HUES6 (cell line): ENCODE measurements around the gene PLCXD1.

ENCODE experiments used
- H3K27ac ChIP-seq: 2 replicates; pipeline ENCODE4 v1.7.0; 2013; ENCODE audit warnings: low read depth, mild to moderate bottlenecking, low read length, inconsistent platforms
- H3K27me3 ChIP-seq: 2 replicates; pipeline ENCODE4 v1.6.1; 2013; ENCODE audit warnings: low read length; ENCODE audit not compliant: control insufficient read depth, insufficient read depth
- H3K36me3 ChIP-seq: 2 replicates; pipeline ENCODE4 v1.6.1; 2013; ENCODE audit warnings: low read length; ENCODE audit not compliant: control insufficient read depth, insufficient read depth
- H3K4me1 ChIP-seq: 2 replicates; pipeline ENCODE4 v1.6.1; 2013; ENCODE audit warnings: low read length; ENCODE audit not compliant: control insufficient read depth, insufficient read depth
- H3K4me3 ChIP-seq: 2 replicates; pipeline ENCODE4 v1.5.1; 2013; ENCODE audit warnings: low read depth, low read length
- H3K9ac ChIP-seq: one replicate; pipeline ENCODE4 v1.6.1; 2013; ENCODE audit warnings: mild to moderate bottlenecking, low read length
- H3K9me3 ChIP-seq: 2 replicates; pipeline ENCODE4 v1.6.1; 2013; ENCODE audit warnings: low read depth, low read length; ENCODE audit not compliant: control insufficient read depth, insufficient read depth

The PLCXD1 gene

GRCh38 chrX:340121-340520 is 58.9 kb downstream of the PLCXD1 start:
- Histone ChIP-seq H3K27me3 (no peaks in the 10 kb centered on the region), H3K4me1 (no peaks in the 10 kb centered on the region), H3K27ac (no peak overlapping the region), H3K36me3 (peaks cover 54% of the 10 kb centered on the region), H3K4me3 (no peak overlapping the region), H3K9ac (no peak overlapping the region), H3K9me3 (peaks cover 4% of the 10 kb centered on the region; the same call in 1 of the 2 replicates)

DNA sequence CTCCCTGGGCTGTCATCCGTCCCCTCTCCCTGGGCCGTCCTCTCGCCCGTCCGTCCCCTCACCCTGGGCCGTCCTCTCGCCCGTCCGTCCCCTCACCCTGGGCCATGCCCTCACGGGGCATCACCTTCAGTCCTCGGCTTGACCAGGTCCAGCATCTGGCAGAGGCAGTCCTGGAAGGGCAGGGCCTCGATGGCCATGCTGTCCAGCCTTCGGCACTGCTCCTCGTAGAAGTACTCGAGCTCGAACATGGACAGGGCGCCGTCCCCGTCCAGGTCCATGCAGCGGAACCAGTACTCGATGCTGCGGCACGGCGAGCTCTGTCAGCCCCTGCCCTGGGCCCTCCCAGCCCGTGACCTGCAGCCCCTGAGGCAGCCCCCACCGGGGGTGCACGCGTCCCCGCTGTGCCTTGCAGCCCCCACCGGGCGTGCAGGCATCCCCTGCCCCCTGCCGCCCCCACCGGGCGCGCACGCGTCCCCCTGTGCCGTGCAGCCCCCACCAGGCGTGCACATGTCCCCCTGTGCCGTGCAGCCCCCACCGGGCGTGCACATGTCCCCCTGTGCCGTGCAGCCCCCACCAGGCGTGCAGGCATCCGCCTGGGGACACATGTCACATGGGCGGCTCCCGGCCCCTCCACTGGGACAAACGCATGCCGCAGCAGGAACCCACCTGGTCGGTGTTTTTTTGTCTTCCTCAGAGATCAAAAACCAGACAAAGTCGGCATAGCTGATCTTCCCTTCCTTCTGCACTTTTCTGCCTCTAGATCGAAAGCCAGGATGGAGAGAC is 59.7 kb downstream of the PLCXD1 start:
- Histone ChIP-seq H3K9ac (no peak overlapping the region), H3K4me1 (no peaks in the 10 kb centered on the region), H3K36me3 (peaks cover 53% of the 10 kb centered on the region), H3K27me3 (no peaks in the 10 kb centered on the region), H3K27ac (no peak overlapping the region), H3K4me3 (no peak overlapping the region), H3K9me3 (peaks cover 4% of the 10 kb centered on the region; the same call in 1 of the 2 replicates)

GRCh38 chrX:341541-342101 is 60.4 kb downstream of the PLCXD1 start:
- Histone ChIP-seq H3K9me3 (peaks cover 4% of the 10 kb centered on the region; the same call in 1 of the 2 replicates), H3K36me3 (peaks cover 48% of the 10 kb centered on the region), H3K4me3 (no peak overlapping the region), H3K27ac (no peak overlapping the region), H3K9ac (no peak overlapping the region), H3K27me3 (no peaks in the 10 kb centered on the region), H3K4me1 (no peaks in the 10 kb centered on the region)

- Histone ChIP-seq H3K4me1 (no peaks in the 10 kb centered on the region), H3K9me3 (0 out of 2 replicates have a peak, but pooled peaks cover 2% of the 10 kb centered on the region), H3K9ac (no peak overlapping the region), H3K36me3 (peaks cover 42% of the 10 kb centered on the region), H3K4me3 (no peak overlapping the region), H3K27ac (no peak overlapping the region), H3K27me3 (no peaks in the 10 kb centered on the region)
These were observed 63.3 kb downstream of the PLCXD1 start for GRCh38 chrX:344371-344901.

GRCh38 chrX:345020-345925 is 64.1 kb downstream of the PLCXD1 start:
- Histone ChIP-seq H3K27me3 (no peaks in the 10 kb centered on the region), H3K4me1 (no peaks in the 10 kb centered on the region), H3K36me3 (peaks cover 44% of the 10 kb centered on the region), H3K27ac (no peak overlapping the region), H3K9ac (no peak overlapping the region), H3K9me3 (0 out of 2 replicates have a peak, but pooled peaks cover 2% of the 10 kb centered on the region), H3K4me3 (no peak overlapping the region)

GRCh38 chrX:346034-346813 is 65.0 kb downstream of the PLCXD1 start:
- peaks cover 42% of the 10 kb centered on the region for H3K36me3 ChIP-seq
- no peak overlapping the region for H3K27ac ChIP-seq
- H3K9me3 ChIP-seq, result no peaks in the 10 kb centered on the region
- H3K4me1 ChIP-seq, result no peaks in the 10 kb centered on the region
- H3K9ac ChIP-seq, result no peak overlapping the region
- no peak overlapping the region for H3K4me3 ChIP-seq
- H3K27me3 ChIP-seq, result no peaks in the 10 kb centered on the region

GRCh38 chrX:347351-348117 is 66.4 kb downstream of the PLCXD1 start:
- H3K27ac ChIP-seq, result no peak overlapping the region
- H3K9me3 ChIP-seq, result no peaks in the 10 kb centered on the region
- H3K27me3 ChIP-seq, result no peaks in the 10 kb centered on the region
- no peak overlapping the region for H3K9ac ChIP-seq
- H3K4me1 ChIP-seq, result no peaks in the 10 kb centered on the region
- H3K4me3 ChIP-seq, result no peak overlapping the region
- H3K36me3 ChIP-seq, result peaks cover 43% of the 10 kb centered on the region

GRCh38 chrX:348461-349117 is 67.4 kb downstream of the PLCXD1 start:
- H3K27me3 ChIP-seq, result no peaks in the 10 kb centered on the region
- H3K4me1 ChIP-seq, result no peaks in the 10 kb centered on the region
- no peak overlapping the region for H3K4me3 ChIP-seq
- no peaks in the 10 kb centered on the region for H3K9me3 ChIP-seq
- H3K27ac ChIP-seq, result no peak overlapping the region
- H3K36me3 ChIP-seq, result peaks cover 47% of the 10 kb centered on the region
- no peak overlapping the region for H3K9ac ChIP-seq

DNA sequence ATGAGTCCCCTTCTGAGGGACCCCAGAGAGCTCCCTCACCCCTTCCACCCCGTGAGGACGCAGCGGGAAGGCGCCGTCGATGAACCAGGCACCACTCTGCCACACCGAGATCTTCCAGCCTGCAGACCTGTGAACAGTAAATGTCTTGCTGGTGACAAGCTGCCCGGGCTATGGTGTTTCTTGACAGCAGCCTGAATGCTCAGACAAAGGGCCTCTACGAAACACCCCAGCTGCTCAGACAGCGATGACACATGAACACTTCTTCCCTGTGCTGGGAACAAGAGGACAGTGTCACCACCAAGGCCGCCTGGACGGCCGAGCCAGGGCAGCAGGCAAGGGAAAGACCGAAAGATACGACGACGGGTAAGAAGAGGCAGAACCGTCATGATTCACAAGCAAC is 68.0 kb downstream of the PLCXD1 start:
- Histone ChIP-seq H3K27me3 (no peaks in the 10 kb centered on the region), H3K4me1 (no peaks in the 10 kb centered on the region), H3K9me3 (no peaks in the 10 kb centered on the region), H3K27ac (no peak overlapping the region), H3K36me3 (peaks cover 44% of the 10 kb centered on the region), H3K4me3 (no peak overlapping the region), H3K9ac (no peak overlapping the region)
